Heart right ventricle (tissue), 16 donors: ENCODE measurements around the gene TOP1. TPM values are rescaled to one million over a fixed set of nuclear protein-coding genes. Genes with fewer than 3 reads are reported as not detected.

Experiments
- ATAC-seq, 8 donors: fragments of 200-7000 bp; cut with Tn5 transposase; one replicate each; pipeline ENCODE4 v1.9.1; 2020; ENCODE audit warnings: mild to moderate bottlenecking in 8 of 8, moderate library complexity in 8 of 8, moderate number of reproducible peaks in 1 of 8
- DNase-seq, 2 donors: peaks; one replicate each; pipeline ENCODE4 v3.0.0-alpha.2; 2020
- H3K27ac ChIP-seq, 10 donors: fragments of 200-600 bp; sonication (generic) in 2 of 10; one replicate each; pipeline versions ENCODE4 v1.5.0 to v1.8.0; 2020 to 2022; ENCODE audit warnings: mild to moderate bottlenecking in 3 of 10
- H3K27me3 ChIP-seq, 7 donors: fragments of 200-600 bp; one replicate each; pipeline ENCODE4 v1.8.0; 2021 to 2022; ENCODE audit warnings: mild to moderate bottlenecking in 2 of 7
- H3K36me3 ChIP-seq, 9 donors: fragments of 200-600 bp; sonication (generic) in 1 of 9; one replicate each; pipeline versions ENCODE4 v1.5.0 to v1.8.0; 2020 to 2022; ENCODE audit warnings: mild to moderate bottlenecking in 2 of 9
- H3K4me1 ChIP-seq, 9 donors: fragments of 200-600 bp; sonication (generic) in 1 of 9; one replicate each; pipeline versions ENCODE4 v1.5.0 to v1.8.0; 2020 to 2022; ENCODE audit warnings: mild to moderate bottlenecking in 4 of 9
- H3K4me3 ChIP-seq, 10 donors: fragments of 200-600 bp; sonication (generic) in 2 of 10; one replicate each; pipeline versions ENCODE4 v1.5.0 to v1.8.0; 2020 to 2022; ENCODE audit warnings: mild to moderate bottlenecking in 7 of 10, moderate library complexity in 2 of 10
- H3K9me3 ChIP-seq, 11 donors: fragments of 200-600 bp in 10 of 11; sonication (generic) in 2 of 11; one replicate each; pipeline versions ENCODE4 v1.5.0 to v1.8.0; 2013 to 2022; ENCODE audit warnings: mild to moderate bottlenecking in 2 of 11, control low read depth in 1 of 11, moderate library complexity in 1 of 11
- CTCF ChIP-seq, 9 donors: fragments of 200-600 bp; sonication (generic) in 2 of 9; IDR thresholded peaks; one replicate each; pipeline versions ENCODE4 v1.5.0 to v1.8.0; 2021 to 2022; ENCODE audit warnings: antibody characterized with exemption in 9 of 9, mild to moderate bottlenecking in 5 of 9, moderate library complexity in 1 of 9
- WGBS, 2 donors: extraction: QIAGEN DNeasy Blood & Tissue Kit; methylation state at CpG; one replicate each; pipeline ENCODE4 v1.1.7; 2013; ENCODE audit warnings: inconsistent platforms in 1 of 2; 5-methylcytosine and 5-hydroxymethylcytosine counted together
- intact Hi-C, 10 donors: fragments of 100-400 bp; cut with DNase I; formaldehyde crosslinking; loops; one replicate each; pipeline versions ENCODE4 v1.11.1 to v1.14.2; 2022
- polyA plus RNA-seq, 2 donors: library from polyadenylated mRNA; stranded (reverse); fragments of 200-250 nt; gene quantifications; one replicate each; pipeline ENCODE4 v1.2.3, GENCODE V29; 2013
- total RNA-seq, 10 donors: library from RNA; stranded (reverse); fragmentation: NEBNext Ultra II Directional in 3 of 10; extraction: Animal tissue kit (Norgen Biotek cat#: 25700) in 3 of 10; gene quantifications; one replicate each; pipeline versions ENCODE4 v1.2.1 to v1.2.4, GENCODE V29; 2021 to 2023
- donor health status: Arrhythmogenic right ventricular cardiomyopathy.
- donor health status: ischemic (EF 13 %, LVEDD 7.1; RV severe dilation, severe dysfunction).
- donor health status: healthy with polysubstance abuse.
- donor health status: DM: no; HTN: yes; CAD: no.
- donor health status: DM: no; HTN: no; CAD: no.
- donor health status: ischemic (EF 25% LVEDD 6.9; RV normal size, moderate dysfunction).
- donor health status: ischemic (EF 25% LVEDD 5.7; RV mildly dilated, moderate dysfunction).
- donor health status: healthy.
- donor health status: DM: yes; HTN: yes; CAD: no.
- donor health status: Ischemic cardiomyopathy.
- donor health status: ischemic (EF 35%, LVEDD 5.7; RV mildly dilated, moderate dysfunction).
- donor health status: nonischemic (EF 11% LVEDD 7.7; RV severe dilation, severe dysfunction).
- donor health status: DM: yes; HTN: yes; CAD: no.
- donor health status: PGD.
- donor health status: ischemic (EF 29% LVEDD 5.4; RV normal size, mild dysfunction).
- donor health status: nonischemic (EF 23%, LVEDD 6.1; RV moderate dilation, normal function).

Gene TOP1
- total and polyA plus RNA-seq, 12 donors, result 13.5 to 28.3 (median 23.1) TPM

- Histone ChIP-seq H3K4me1 (peaks cover 0 to 17% (median 6%) of the 10 kb centered on the region in 9 donors), H3K36me3 (no peaks in the 10 kb centered on the region), H3K27me3 (no peaks in the 10 kb centered on the region), H3K4me3 (no peak overlapping the region), H3K9me3 (peaks cover 0 to 3% (median 0%) of the 10 kb centered on the region in 11 donors), H3K27ac (no peak overlapping the region)
- DNase-seq (no peak), ATAC-seq (no peak)
- no peak for TF ChIP-seq CTCF (IDR thresholded peaks at IDR 0.05)
- 93 to 94% methylated on average over 2 of the region's 2 CpGs for WGBS, 2 donors
- intact Hi-C loops, result loop anchor here in 1 of 10 donors (5.0 kb wide), 1 partner anchor 106 kb away; no protein-coding TSS in a partner anchor
These were observed 41.8 kb upstream of the TOP1 start for GRCh38 chr20:40986774-40987173.

GRCh38 chr20:40990542-40991120 lies 38.0 kb upstream of the TOP1 start:
- peak; percentile 66 to 91 (median 83) for TF ChIP-seq CTCF (IDR thresholded peaks at IDR 0.05)
- Histone ChIP-seq H3K9me3 (no peaks in the 10 kb centered on the region), H3K36me3 (no peaks in the 10 kb centered on the region), H3K4me3 (no peak overlapping the region), H3K27ac (peak overlapping the region in 1 of 10 donors; percentile 79), H3K4me1 (peaks cover 0 to 24% (median 6%) of the 10 kb centered on the region in 9 donors), H3K27me3 (no peaks in the 10 kb centered on the region)
- WGBS, 2 donors, result 26 to 31% methylated on average over 10 of the region's 10 CpGs
- DNase-seq (peak; percentile 68 to 83), ATAC-seq (peak; percentile 96 to 99 (median 97))
- intact Hi-C loops, result loop anchor here in 9 of 10 donors (1.0 to 10.0 kb wide), 6 partner anchors 82 to 354 kb away; partner anchors contain the start of gene LPIN3 (in 1 of the 9)

GRCh38 chr20:40991181-40991889 lies 37.3 kb upstream of the TOP1 start:
- no peak overlapping the region for H3K4me3 ChIP-seq
- peak overlapping the region in 1 of 10 donors; percentile 79 for H3K27ac ChIP-seq
- H3K36me3 ChIP-seq, result no peaks in the 10 kb centered on the region
- WGBS, 2 donors, result 81 to 83% methylated on average over 2 of the region's 2 CpGs
- H3K4me1 ChIP-seq, result peaks cover 0 to 24% (median 6%) of the 10 kb centered on the region in 9 donors
- no peak for TF ChIP-seq CTCF (IDR thresholded peaks at IDR 0.05)
- peak; percentile 53 to 76 (median 74) for ATAC-seq
- H3K27me3 ChIP-seq, result no peaks in the 10 kb centered on the region
- H3K9me3 ChIP-seq, result no peaks in the 10 kb centered on the region
- intact Hi-C loops, result loop anchor here in 9 of 10 donors (2.0 to 10.0 kb wide), 5 partner anchors 81 to 353 kb away; partner anchors contain the start of gene LPIN3 (in 1 of the 9)
- peak in 1 of 2 donors; percentile 28 for DNase-seq

- Histone ChIP-seq H3K4me3 (no peak overlapping the region), H3K4me1 (peaks cover 0 to 24% (median 6%) of the 10 kb centered on the region in 9 donors), H3K27me3 (no peaks in the 10 kb centered on the region), H3K27ac (peak overlapping the region in 1 of 10 donors; percentile 79), H3K9me3 (no peaks in the 10 kb centered on the region), H3K36me3 (no peaks in the 10 kb centered on the region)
- 98 to 99% methylated on average over 2 of the region's 2 CpGs for WGBS, 2 donors
- ATAC-seq (no peak), DNase-seq (no peak)
- intact Hi-C loops, result loop anchor here in 9 of 10 donors (5.0 to 10.0 kb wide), 4 partner anchors 80 to 352 kb away; partner anchors contain the start of gene LPIN3 (in 1 of the 9)
- TF ChIP-seq CTCF (IDR thresholded peaks at IDR 0.05), result no peak
These were observed 36.1 kb upstream of the TOP1 start for GRCh38 chr20:40992349-40993113.
